Lower lobe of right lung (tissue), 2 donors: ENCODE results near the gene PADI2. TPM values are rescaled to one million over a fixed set of nuclear protein-coding genes. Genes with fewer than 3 reads are reported as not detected.

Experiments used
- ATAC-seq, 2 donors: fragments of 200-7000 bp; cut with Tn5 transposase; one replicate each; pipeline ENCODE4 v1.9.1; 2020 to 2022; ENCODE audit warnings: mild to moderate bottlenecking in 2 of 2, moderate library complexity in 2 of 2
- DNase-seq: peaks from one replicate; pipeline ENCODE4 v3.0.0-alpha.2; 2020
- H3K27ac ChIP-seq: fragments of 200-600 bp; one replicate; pipeline ENCODE4 v1.8.0; 2022
- H3K27me3 ChIP-seq: fragments of 200-600 bp; one replicate; pipeline ENCODE4 v1.8.0; 2022; ENCODE audit warnings: low read depth
- H3K36me3 ChIP-seq: fragments of 200-600 bp; one replicate; pipeline ENCODE4 v1.8.0; 2022; ENCODE audit warnings: mild to moderate bottlenecking
- H3K4me1 ChIP-seq: fragments of 200-600 bp; one replicate; pipeline ENCODE4 v1.8.0; 2022
- H3K4me3 ChIP-seq: fragments of 200-600 bp; one replicate; pipeline ENCODE4 v1.8.0; 2022; ENCODE audit warnings: mild to moderate bottlenecking
- H3K9me3 ChIP-seq: fragments of 200-600 bp; one replicate; pipeline ENCODE4 v1.8.0; 2022
- CTCF ChIP-seq: fragments of 200-600 bp; IDR thresholded peaks from one replicate; pipeline ENCODE4 v1.8.0; 2022; ENCODE audit warnings: antibody characterized with exemption, mild to moderate bottlenecking
- intact Hi-C: fragments of 100-400 bp; cut with DNase I; formaldehyde crosslinking; loops from one replicate; pipeline ENCODE4 v1.11.0; 2022
- total RNA-seq: library from RNA; stranded (reverse); fragmentation: NEBNext Ultra II Directional; extraction: Animal tissue kit (Norgen Biotek cat#: 25700); gene quantifications from one replicate; pipeline ENCODE4 v1.2.1, GENCODE V29; 2021
- donor health status: DM: no; HTN: yes; CAD: no; lungs with severe emphysema.

Gene PADI2
- total RNA-seq, 1 donor from 2014 or later: 18.4 TPM

GRCh38 chr1:17097787-17098186, 21.5 kb downstream of the PADI2 start:
- intact Hi-C loops: no loop called here
- H3K27ac ChIP-seq: no peak overlapping the region
- H3K36me3 ChIP-seq: no peaks in the 10 kb centered on the region
- H3K4me1 ChIP-seq: peaks cover 13% of the 10 kb centered on the region
- H3K9me3 ChIP-seq: no peaks in the 10 kb centered on the region
- no peak for TF ChIP-seq CTCF
- no peak for DNase-seq
- ATAC-seq: peak in 1 of 2 donors; percentile 24
- H3K27me3 ChIP-seq: no peaks in the 10 kb centered on the region
- H3K4me3 ChIP-seq: no peak overlapping the region

GRCh38 chr1:17097147-17097546, 22.1 kb downstream of the PADI2 start:
- Histone ChIP-seq H3K27ac (no peak overlapping the region), H3K9me3 (no peaks in the 10 kb centered on the region), H3K27me3 (no peaks in the 10 kb centered on the region), H3K4me3 (no peak overlapping the region), H3K4me1 (peaks cover 13% of the 10 kb centered on the region), H3K36me3 (no peaks in the 10 kb centered on the region)
- TF ChIP-seq CTCF: no peak
- intact Hi-C loops: no loop called here
- DNase-seq (no peak), ATAC-seq (no peak)

- no peak for ATAC-seq
- H3K9me3 ChIP-seq: no peaks in the 10 kb centered on the region
- no peak for DNase-seq
- H3K27me3 ChIP-seq: no peaks in the 10 kb centered on the region
- no peak overlapping the region for H3K27ac ChIP-seq
- H3K36me3 ChIP-seq: no peaks in the 10 kb centered on the region
- TF ChIP-seq CTCF: no peak
- no peak overlapping the region for H3K4me3 ChIP-seq
- H3K4me1 ChIP-seq: peaks cover 13% of the 10 kb centered on the region
- intact Hi-C loops: no loop called here
These were observed 22.7 kb downstream of the PADI2 start for GRCh38 chr1:17096584-17096983.

GRCh38 chr1:17095141-17095540, 24.1 kb downstream of the PADI2 start:
- Histone ChIP-seq H3K27ac (no peak overlapping the region), H3K9me3 (no peaks in the 10 kb centered on the region), H3K27me3 (no peaks in the 10 kb centered on the region), H3K4me3 (no peak overlapping the region), H3K4me1 (peaks cover 13% of the 10 kb centered on the region), H3K36me3 (no peaks in the 10 kb centered on the region)
- intact Hi-C loops: no loop called here
- TF ChIP-seq CTCF: no peak
- ATAC-seq: no peak
- no peak for DNase-seq

- DNase-seq (no peak), ATAC-seq (no peak)
- intact Hi-C loops: no loop called here
- Histone ChIP-seq H3K36me3 (no peaks in the 10 kb centered on the region), H3K4me1 (peaks cover 13% of the 10 kb centered on the region), H3K27ac (no peak overlapping the region), H3K9me3 (no peaks in the 10 kb centered on the region), H3K4me3 (no peak overlapping the region), H3K27me3 (no peaks in the 10 kb centered on the region)
- no peak for TF ChIP-seq CTCF
These were observed 24.6 kb downstream of the PADI2 start for GRCh38 chr1:17094664-17095063.
